ENCODE measurements around the gene COL4A1.

Gene COL4A1

DNA sequence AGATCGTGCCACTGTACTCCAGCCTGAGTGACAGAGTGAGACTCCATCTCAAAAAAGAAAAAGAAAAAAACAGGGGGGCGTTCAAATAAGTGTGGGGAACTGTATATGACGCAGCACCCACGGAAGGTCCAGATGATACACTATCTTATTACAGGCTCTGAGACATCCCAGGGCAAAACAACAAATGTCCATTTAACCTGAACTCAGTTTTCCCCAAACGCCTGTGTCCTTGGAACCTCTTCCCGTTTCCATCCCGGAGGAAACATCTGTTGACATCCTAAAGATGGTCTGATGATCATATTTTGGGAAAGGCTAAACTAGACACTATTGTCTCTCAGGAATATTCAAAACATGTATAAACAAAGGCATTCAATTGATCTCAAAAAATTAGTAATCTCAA is 72.4 kb downstream of the COL4A1 start:
- DNase-seq (ENCODE audit: low read depth), result no peak

DNA sequence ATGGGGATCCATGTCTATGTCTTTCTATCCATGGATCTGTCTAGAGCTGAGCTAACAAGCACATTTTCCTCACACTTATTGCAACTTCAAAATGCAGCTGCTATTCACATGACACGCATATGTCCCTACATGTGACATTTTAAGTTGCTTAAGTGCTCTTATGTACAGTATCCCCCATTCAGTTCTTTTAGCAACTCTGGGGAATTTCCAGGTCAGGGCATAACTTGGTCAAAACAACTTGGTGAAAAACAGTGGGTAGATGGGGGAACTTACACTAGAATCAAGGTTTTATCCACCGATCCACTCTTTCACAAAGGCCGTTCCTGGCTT is 73.0 kb downstream of the COL4A1 start:
- DNase-seq (ENCODE audit: low read depth), result no peak

DNA sequence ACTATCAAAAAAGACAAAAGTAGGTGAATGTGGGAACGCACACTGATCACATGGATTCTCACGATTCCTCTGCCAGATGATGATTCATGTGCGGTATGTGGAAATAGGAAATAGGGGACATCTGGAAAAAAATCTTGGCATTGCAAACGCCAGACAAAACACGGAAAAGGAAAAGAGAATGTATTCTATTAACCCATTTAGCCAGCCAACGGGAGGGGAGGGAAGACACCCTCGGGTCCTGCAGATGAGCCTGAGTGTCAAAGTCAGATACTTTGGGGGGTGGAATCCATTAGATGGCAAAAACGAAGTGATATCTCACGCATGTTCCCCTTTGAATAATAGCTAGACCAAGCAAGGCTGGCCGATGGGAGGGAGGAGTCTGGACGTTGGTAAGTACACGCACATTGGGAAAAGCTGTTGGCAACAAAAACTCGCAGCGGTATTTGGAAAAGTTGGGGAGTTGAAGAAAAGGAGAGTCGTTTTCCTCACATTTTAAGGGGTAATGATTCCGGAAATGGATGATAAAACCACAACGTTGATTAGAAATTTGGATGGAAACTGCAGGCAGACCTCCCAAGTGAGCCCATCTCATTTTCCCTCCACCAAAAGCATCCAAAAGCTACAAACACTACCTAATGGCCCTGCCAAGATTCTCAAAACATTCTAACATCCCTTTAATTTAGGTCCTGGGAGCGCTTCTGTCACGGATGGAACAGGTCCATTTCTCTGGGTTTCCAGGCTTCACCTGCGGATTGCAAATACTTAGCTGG is 73.6 kb downstream of the COL4A1 start:
- DNase-seq (ENCODE audit: low read depth), result no peak

DNA sequence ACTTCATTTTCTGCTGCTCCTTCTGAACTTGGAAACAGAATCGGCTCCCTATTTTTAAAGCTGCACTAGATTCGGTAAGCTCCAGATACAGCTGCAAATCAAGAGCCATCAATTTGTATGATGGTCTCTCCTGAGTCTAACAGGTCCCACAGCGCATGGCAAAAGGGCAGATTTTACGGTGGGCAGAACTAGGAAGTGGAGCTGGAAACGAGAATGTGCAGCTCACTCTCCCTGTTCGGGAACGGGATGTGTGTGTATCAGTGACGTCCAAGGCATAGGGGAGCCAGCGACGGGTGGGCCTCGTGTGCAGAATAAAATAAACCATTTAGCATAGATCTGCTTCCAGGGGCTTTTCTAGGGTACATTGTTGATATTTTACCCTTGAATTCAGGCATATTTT is 74.2 kb downstream of the COL4A1 start:
- DNase-seq (ENCODE audit: low read depth), result no peak

DNA sequence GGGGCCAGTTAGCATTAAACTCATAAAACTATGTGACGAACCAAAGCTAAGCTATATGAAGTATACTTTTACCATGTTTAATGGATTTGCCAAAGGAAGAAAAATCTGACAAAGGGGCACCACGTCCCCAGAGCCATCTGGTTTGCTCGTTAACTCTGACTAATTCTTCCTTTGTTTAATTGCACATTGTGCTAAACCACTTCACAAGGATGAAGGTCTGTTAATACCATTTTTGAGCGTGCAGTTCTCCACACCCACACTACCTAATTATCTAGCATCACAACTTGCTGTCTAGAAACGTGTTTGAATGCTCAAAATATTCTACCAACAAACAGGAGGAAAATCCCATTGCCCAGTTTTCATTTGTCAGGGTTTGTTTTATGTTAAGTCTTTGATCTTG is 74.8 kb downstream of the COL4A1 start:
- DNase-seq (ENCODE audit: low read depth), result no peak

DNA sequence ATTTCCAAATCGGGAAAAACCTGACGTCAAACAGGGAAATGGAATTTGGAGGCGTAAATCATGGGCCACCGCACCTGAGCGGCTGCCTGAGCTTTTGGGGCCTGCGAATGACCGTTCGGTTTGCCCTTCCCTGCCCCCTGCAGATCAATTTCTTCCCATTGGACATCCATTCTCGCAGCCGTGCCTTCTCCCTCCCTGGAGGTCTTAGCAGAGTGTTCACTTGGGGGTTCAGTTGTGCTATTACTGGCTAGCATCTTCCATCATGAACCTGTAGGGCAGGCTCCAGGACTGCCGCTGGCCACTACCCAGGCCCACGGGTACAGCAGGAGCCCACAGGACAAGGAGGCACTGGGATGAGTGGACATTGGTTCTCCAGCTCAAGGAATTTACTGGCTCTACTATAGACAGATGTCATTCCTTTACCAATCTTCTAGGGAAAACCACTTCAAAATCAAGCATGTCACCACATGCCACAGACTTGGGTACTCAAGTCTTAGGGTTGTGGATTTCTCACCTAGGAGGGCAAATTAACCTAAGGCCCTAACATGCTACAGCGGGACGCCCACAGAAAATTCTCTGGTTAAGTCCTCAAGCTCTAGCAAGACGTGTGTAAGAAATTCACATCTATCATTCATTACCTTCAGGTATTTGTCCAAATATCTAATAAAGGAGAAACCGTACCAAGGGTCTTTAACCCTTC is 75.5 kb downstream of the COL4A1 start:
- no peak for DNase-seq (ENCODE audit: low read depth)

DNA sequence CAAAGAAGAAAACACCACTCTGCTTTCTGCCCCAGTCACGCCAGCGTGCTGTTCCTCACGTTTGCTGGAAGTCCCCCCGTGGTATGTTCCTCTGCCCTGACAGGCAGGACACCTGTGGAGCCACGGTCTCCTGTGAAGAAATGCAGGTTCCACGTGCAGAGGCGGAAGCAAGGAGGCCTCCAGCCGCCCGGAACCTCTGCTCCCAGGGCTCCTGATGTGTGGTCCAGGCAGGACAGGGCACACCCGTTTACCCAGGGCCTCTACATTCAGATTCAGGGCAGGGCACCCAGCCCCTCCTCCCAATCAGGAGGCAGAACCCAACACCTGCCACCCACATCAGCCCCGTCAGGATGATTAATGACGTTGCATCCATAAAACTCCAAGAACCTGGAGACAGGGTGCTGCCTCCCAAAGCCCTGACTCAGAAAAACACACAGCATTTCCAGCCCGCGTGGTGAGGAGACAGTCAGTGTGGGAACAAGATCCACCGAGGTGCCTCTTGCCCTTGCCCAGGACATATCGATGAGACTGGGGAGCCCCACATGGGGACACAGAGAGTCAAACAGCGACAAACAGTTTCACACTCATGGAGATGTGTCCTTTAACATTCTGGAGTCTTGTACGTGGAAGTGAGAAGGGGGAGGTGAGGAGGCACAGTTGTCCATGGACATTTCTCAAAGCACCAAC is 76.2 kb downstream of the COL4A1 start:
- DNase-seq (ENCODE audit: low read depth), result no peak

DNA sequence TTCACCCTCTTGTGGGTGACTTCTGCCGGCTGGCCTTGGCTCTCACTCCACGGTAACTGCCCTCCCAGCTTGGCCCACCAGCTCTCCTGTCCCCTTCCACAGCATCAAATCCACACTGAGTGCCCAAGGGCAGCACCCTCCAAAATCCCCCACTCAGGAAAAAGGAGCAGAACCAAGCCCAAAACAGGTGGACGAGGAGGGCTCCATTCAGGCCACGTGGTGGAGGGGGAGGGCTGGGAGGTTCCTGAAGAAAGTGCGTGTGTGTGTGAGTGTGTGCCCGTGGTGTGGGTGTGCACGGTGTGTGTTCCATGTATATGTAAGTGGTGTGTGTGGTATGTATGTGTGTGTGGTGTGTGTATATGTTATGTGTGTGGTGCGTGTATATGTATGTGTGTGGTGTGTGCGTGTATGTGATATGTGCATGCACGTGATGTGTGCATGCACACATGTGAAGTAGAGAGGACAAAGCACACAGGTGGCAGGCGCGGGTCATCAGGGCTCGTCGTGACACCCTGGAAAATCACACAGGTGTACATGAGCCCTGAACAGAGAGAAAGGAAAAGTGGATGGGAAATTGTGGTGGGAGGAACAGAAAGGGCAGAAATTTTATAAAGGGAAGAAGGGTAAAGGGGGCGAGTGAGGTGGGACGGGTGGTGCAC is 76.9 kb downstream of the COL4A1 start:
- DNase-seq (ENCODE audit: low read depth), result no peak

DNA sequence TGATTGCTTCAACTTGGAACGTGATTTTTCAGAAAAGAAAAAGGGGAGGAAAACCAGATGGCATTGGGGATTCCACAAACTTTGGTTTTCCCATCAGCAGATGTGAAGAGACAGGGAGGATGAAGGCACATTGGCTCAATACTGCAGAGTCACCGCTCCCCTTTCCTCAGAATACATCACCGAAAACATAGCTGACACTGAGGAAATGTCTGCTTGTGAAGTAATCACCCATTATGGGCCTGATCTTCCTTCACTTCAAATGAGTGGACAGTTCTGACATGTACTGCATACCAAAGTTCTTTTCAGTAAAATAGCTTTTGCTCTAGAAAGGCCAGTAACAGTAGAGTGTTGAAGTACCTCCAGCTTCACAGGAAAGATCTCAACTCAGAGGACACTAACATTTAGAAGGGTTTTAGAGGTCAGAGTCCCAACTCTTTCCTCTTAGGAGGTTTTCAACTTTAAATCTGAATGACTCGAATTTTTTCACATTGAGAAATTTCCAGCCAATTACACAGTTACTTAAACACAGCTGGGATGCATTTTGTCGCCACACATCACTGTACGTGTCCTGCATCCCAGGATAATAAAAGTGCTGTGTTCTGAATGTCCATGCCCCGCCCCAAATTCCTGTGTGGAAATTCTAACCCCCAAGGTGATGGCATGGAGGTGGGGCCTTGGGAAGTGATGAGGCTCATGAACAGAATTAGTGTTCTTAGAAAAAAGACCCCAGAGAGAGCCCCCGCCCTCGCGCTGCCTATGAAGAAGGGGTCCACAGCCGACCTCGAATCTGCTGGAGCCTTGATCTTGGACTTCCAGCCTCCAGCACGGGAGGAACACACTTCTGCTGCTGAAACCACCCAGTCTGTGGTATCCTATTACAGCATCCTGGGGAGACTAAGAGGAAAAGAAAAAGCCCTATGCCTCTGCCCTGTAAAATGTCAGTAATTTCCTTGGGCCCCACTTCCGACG is 77.7 kb downstream of the COL4A1 start:
- DNase-seq (ENCODE audit: low read depth), result no peak

DNA sequence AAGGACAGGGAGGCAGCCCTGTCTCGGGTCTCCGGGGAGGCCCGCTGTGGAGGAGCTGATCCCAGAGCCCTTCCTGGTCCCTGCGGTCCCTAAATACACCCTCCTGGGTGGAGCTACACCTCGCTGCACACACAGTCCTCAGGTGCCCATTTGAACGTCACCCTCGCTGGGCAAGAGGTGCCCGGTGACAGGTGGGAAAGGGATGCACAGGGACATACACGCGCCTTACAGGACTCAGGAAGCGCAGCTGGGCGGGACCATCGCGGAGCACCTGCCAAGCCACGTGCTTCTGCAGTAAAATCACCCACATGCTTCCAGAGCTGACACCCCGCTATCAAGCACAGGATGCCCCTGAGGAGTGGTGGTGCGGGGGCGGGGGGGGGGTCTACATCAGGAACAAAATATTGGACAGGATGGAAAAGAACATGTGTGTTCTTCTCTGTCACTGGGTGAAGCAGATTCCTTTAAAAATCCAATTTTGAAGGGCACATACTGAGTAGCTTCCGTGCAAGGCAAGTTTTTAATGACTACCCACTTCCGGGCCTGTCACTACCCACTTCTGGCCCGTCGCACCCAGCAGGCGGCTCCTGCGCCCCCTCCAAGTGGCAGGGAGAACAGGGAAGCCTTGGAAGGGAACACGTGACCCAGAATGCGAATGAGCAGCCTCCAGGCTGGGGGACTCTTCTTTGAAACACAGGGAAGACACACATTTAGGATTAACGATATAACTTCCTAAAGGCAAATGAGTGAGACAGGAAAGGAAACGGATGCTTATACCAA is 78.9 kb downstream of the COL4A1 start:
- DNase-seq (ENCODE audit: low read depth), result no peak

DNA sequence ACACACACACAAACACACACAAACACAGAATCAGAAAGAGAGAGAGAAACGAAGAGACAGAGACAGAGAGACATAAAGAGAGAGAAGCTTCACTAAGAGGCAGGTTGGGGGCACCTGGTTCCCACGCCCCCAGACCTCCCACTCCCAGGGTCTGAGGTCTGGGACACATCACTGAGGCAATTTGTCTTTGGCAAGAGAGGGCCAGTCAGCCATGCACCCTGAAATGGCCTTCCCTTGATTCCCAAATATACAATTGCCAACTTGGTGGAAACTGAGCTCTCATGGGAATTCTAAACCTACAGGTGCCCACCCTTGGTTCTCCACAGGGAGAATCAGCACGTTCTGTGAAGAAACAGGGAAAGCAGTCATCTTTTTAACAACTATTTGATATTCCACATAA is 79.5 kb downstream of the COL4A1 start:
- DNase-seq (ENCODE audit: low read depth), result no peak

DNA sequence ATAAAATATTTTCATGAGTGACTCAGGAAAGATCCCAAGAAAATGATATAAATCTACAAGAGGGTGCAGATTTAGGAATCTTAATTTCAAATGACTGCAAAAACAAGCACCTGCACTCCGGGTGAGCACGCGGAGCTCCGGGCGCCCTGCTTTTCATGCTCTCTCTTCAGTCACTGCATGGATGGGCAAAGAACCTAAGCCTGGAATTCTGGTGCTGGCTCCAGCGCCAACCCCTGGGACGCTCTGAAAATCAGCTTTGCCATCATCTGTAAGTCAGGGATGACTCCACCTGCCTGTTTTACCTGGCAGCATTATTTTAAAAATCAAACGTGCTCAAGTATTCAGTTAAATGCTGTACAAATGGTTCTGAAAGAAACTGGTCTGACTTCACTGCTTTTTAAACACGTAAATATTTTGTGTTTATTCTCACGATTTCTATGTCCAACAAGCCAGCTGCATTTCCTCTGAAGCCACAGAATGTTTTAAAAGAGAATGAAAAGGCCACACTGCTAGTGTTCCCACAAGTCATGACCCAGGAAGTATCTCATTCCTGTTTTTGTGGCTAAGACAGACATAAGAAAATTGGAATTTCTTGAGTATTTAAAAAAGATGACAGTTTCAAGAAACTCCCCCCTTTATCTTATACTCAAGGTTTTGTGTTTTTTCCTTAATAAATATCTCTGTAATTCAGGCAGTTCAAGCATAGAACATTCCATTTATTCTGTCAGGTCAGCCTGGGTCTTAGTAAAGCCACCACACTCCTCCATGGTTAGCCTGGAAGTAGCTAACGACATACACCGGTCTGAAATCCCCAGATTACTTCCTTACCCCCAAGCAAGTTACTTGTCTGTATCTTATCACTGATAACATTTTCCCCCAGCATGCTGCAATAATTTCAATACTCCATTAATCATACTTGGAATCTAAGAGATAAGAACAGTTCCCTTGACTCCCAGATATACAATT is 81.1 kb downstream of the COL4A1 start:
- DNase-seq (ENCODE audit: low read depth), result no peak

DNA sequence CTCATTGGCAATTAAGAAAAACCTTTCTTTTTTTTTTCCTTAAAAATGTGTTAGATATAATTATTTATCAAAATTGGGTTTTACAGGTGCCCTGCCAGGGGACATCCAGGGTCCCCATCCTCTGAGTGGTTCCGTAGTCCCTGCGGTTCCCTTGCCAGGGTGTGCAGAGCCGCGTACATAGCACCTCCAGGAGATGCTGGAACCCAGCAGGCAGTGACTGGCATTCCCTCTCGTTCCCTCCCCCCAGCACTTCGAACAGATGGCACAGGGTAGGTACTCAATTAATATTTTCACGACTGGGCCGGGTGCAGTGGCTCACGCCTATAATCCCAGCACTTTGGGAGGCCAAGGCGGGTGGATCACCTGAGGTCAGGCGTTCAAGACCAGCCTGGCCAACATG is 82.0 kb downstream of the COL4A1 start:
- no peak for DNase-seq (ENCODE audit: low read depth)

DNA sequence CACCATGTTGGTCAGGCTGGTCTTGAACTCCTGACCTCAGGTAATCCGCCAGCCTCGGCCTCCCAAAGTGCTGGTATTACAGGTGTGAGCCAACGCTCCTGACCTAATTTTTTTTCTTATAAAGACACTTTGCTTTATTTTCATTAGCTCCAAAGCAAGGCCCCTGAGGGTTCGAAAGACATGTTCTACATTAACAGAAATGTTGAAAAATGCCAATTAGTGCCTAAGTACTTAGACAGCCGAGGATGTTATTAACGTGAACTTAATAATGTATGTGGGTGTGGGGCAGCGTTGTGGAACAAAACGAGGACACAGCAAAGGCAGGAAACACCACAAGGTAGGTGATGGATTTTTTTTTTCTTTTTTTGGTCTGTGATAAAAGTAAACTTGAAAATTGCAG is 82.4 kb downstream of the COL4A1 start:
- DNase-seq (ENCODE audit: low read depth), result no peak

DNA sequence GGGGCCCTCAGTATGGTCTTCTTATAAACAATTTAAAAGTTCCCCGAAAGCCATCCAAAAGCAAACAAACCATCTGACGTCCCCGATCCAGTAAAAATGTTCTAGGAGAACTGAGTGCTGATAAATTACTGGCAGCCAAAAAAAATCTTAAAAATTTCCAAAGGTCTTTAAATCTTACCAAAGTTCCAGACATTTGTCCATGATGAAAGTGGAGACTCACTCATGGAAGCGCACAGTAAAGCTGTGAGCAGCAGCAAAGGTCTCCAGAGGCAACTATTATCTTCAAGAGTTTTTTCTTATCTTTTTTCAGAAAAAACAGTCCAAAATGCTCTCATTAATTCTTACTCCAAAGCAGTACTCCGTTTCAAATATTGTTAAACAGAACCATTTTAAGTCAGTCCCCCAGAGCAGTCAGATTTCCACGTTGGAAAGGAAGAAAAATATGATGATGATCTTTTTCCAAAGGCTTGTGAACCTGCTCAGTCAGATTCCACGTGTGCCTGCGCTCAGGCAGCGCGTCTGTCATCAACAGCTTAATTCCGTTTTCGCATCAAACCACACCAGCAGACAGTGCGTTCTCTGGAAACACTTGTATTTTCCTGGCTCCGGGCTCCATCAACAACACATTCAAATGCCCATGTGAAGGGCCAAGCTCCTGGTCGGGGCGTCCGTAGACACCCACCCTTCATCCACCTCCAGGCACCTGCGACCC is 85.4 kb downstream of the COL4A1 start:
- DNase-seq (ENCODE audit: low read depth), result no peak

DNA sequence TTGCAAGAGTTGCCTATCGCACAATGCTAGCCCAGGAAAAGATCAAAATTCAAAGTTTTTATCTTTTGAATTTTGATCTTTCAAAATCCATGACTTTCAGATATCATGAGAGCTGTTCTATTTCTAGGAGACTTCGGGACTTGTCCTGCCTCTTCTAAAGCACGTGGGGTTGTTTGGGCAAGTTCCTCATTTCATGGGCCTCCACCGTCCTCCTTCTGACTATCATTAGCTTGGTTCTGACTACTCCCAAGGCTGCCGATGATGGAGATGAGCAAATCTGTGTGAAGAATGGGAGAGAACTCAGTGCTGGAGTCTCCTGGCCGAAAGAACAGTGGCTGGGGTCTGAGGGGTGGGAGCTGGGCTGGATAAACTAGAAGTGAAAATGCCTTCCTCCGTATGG is 86.5 kb downstream of the COL4A1 start:
- no peak for DNase-seq (ENCODE audit: low read depth)

DNA sequence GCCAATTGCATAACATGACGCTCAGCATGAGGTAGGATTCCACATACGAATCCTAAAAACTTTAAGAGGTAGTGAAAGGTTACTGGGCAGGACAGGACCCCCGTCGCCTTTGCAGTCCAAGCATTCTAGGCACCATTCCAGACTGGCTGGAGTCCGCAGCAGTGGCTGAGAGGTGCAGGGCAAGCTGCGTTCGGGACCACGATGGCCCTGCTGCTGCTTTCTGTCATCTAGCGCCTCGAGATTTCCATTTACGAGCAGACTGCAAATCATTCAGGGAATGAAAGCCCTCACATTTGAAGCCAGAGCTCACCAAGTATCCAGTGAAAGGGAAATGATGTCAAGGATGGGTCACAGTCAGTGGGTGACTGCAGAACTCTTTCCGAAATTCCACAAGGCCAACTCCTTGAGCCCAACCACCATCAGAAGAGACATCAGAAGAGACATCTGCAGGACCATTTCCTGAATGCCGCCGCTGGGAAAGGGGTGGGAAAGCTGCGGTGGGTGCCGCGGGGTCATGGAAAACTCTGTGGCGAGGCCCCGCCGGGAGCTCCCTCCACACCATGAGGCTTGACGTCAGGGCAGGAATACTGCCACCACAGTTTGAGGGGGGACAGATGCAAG is 88.3 kb downstream of the COL4A1 start:
- DNase-seq (ENCODE audit: low read depth), result no peak

DNA sequence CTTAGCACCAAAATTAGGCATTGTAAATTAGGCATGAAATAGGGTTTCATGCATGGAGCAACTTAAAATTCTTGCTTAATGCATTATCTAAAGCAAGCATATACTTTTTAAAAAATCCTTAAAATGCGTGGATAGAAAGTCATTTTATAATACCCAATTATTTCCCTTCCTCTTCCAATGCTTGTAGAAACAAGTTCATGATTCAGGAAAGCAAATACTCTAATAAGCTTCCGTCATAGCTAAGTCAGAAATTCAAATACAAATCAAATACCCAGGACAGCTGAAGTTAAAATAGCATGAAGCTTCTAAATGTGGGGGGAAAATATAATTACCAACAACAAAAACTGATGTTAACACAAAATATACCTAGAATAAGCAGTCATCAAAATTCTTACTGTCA is 89.1 kb downstream of the COL4A1 start:
- no peak for DNase-seq (ENCODE audit: low read depth)

DNA sequence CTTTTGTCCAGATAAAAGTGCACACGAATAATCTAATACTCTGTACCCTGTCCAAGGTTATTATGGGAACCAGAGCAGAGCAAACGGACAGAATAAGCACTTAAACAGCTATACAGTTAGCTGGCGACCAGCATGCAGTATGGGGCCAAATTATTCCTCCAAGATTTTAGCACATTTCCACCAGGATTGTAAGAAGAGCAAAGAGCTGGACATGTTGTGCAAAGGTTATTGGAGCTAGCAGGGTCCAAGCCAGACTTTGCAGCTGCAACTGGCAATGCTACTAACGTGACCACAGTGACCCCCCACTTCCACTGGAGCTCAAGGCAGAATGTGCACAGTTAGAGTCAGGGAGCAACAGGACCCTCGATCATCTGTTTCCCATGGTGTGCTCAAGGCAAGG is 89.9 kb downstream of the COL4A1 start:
- no peak for DNase-seq (ENCODE audit: low read depth)

Data from activated T-helper 9 cell treated with anti-CD3 and anti-CD28 coated beads, Interleukin-2, amount 50 U/mL, for 16 hours (primary cell).